ENCODE measurements around the gene CTNND2. TPM values are rescaled to one million over a fixed set of nuclear protein-coding genes. Genes with fewer than 3 reads are reported as not detected.

CTNND2 gene
- total RNA-seq, 2 experiments from 2014 or later: 0.20 TPM; not detected in 1

DNA sequence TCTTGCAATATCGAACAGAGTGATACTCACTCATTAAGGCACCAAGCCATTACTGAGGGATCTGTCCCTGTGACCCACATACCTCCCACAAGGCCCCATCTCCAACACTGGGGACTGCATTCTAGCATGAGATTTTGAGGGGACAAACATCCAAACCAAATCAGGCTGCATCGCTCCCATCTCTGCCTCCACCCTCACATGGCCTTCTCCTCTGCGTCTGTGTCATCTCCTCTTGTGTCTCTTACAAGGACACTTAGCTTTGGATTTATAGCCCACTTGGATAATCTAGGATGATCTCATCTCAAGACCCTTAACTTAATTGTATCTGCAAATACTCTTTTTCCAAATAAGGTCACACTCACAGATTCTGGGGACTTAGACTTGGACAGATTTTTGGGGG lies 858.8 kb downstream of the CTNND2 start:
- intact Hi-C loops (cut with DNase I, micrococcal nuclease): no loop called here
- no peaks in the 10 kb centered on the region for H3K27me3 ChIP-seq (ENCODE audit: control insufficient read depth in 1 of 2, insufficient read depth in 2 of 2, low read length in 2 of 2)
- no peaks in the 10 kb centered on the region for H3K36me3 ChIP-seq (ENCODE audit: insufficient read depth, low read length)
- Mint-ChIP-seq H3K4me1 (ENCODE audit: low read depth) (no peaks in the 10 kb centered on the region), H3K9me3 (no peaks in the 10 kb centered on the region), H3K27ac (no peak overlapping the region), H3K4me3 (no peak overlapping the region), H3K36me3 (ENCODE audit: low read depth) (no peaks in the 10 kb centered on the region), H3K27me3 (no peaks in the 10 kb centered on the region)
- ChIA-PET POLR2A (no interaction called here), CTCF (no interaction called here)
- no peak overlapping the region for H3K27ac ChIP-seq (ENCODE audit: low read depth in 1 of 2, low read length in 2 of 2)
- TF ChIP-seq, protein P1, sequence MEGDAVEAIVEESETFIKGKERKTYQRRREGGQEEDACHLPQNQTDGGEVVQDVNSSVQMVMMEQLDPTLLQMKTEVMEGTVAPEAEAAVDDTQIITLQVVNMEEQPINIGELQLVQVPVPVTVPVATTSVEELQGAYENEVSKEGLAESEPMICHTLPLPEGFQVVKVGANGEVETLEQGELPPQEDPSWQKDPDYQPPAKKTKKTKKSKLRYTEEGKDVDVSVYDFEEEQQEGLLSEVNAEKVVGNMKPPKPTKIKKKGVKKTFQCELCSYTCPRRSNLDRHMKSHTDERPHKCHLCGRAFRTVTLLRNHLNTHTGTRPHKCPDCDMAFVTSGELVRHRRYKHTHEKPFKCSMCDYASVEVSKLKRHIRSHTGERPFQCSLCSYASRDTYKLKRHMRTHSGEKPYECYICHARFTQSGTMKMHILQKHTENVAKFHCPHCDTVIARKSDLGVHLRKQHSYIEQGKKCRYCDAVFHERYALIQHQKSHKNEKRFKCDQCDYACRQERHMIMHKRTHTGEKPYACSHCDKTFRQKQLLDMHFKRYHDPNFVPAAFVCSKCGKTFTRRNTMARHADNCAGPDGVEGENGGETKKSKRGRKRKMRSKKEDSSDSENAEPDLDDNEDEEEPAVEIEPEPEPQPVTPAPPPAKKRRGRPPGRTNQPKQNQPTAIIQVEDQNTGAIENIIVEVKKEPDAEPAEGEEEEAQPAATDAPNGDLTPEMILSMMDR (IDR thresholded peaks at IDR 0.05): no peak
- no peaks in the 10 kb centered on the region for H3K9me3 ChIP-seq (ENCODE audit: control insufficient read depth in 1 of 2, insufficient read depth in 1 of 2, low read length in 2 of 2)
- no peak overlapping the region for H3K4me3 ChIP-seq (ENCODE audit: low read length)
- no peaks in the 10 kb centered on the region for H3K4me1 ChIP-seq (ENCODE audit: insufficient read depth, low read length)
- DNase-seq (no peak), ATAC-seq (ENCODE audit: poor library complexity) (no peak)

DNA sequence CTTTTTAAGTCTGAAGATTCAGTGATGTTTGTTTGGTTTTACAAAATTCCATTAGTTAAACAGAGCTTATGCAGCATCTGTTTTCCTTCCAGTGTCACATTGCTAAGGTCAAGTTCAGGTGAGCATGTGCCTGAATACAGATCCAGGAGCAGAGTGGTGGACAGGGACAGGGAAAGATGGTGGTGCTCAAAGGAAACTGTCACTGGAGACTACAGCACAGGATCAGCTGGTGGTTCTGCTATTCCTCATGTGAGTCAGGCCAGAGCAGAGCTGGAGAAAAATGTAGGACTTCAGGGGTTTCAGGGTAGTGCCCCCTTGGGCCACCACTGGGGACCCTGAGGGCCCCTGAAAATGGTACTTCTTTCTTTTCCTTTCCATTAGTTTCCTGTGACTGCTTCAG lies 859.7 kb downstream of the CTNND2 start:
- CTCF ChIA-PET: no interaction called here

DNA sequence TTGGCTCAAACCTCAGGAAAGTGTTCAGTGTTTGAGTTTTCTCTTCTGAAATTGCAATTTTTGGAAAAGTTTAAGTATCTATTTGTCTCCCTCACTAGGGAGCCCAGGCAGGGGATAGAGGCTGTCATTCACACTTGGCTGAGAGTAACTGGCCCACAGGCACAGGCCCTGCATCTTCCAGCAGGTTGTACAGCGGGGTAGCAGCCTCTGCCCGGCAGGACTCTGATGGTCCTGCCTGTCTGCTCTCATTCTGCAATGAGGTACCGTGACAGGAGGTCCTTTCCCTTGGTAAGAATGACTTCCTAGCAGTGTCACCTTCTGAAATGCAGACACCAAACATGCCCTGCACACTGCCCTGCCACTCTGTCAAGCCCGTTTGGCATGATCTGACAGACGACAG lies 860.4 kb downstream of the CTNND2 start:
- TF ChIP-seq, protein P1 (IDR thresholded peaks at IDR 0.05): no peak
- ChIA-PET POLR2A (interaction anchor here (0.6 kb wide), 1 partner anchor 897 kb away, joined by 4 read pairs; no protein-coding TSS in a partner anchor), CTCF (no interaction called here)
- intact Hi-C loops (cut with DNase I, micrococcal nuclease): no loop called here
- Histone ChIP-seq H3K9me3 (ENCODE audit: control insufficient read depth in 1 of 2, insufficient read depth in 1 of 2, low read length in 2 of 2) (no peaks in the 10 kb centered on the region), H3K4me3 (ENCODE audit: low read length) (no peak overlapping the region), H3K4me1 (ENCODE audit: insufficient read depth, low read length) (no peaks in the 10 kb centered on the region), H3K36me3 (ENCODE audit: insufficient read depth, low read length) (no peaks in the 10 kb centered on the region), H3K27ac (ENCODE audit: low read depth in 1 of 2, low read length in 2 of 2) (no peak overlapping the region), H3K27me3 (ENCODE audit: control insufficient read depth in 1 of 2, insufficient read depth in 2 of 2, low read length in 2 of 2) (no peaks in the 10 kb centered on the region)
- ATAC-seq (ENCODE audit: poor library complexity): no peak
- no peaks in the 10 kb centered on the region for H3K9me3 Mint-ChIP-seq
- H3K27ac Mint-ChIP-seq: no peak overlapping the region
- no peaks in the 10 kb centered on the region for H3K27me3 Mint-ChIP-seq
- H3K4me3 Mint-ChIP-seq: no peak overlapping the region
- H3K36me3 Mint-ChIP-seq (ENCODE audit: low read depth): no peaks in the 10 kb centered on the region
- H3K4me1 Mint-ChIP-seq (ENCODE audit: low read depth): no peaks in the 10 kb centered on the region
- no peak for DNase-seq

More for the DNA sequence above, 859.7 kb downstream of the CTNND2 start:
- Mint-ChIP-seq H3K9me3 (no peaks in the 10 kb centered on the region), H3K36me3 (ENCODE audit: low read depth) (no peaks in the 10 kb centered on the region), H3K4me3 (no peak overlapping the region), H3K27ac (no peak overlapping the region), H3K4me1 (ENCODE audit: low read depth) (no peaks in the 10 kb centered on the region), H3K27me3 (no peaks in the 10 kb centered on the region)
- POLR2A ChIA-PET: no interaction called here
- Histone ChIP-seq H3K27ac (ENCODE audit: low read depth in 1 of 2, low read length in 2 of 2) (no peak overlapping the region), H3K27me3 (ENCODE audit: control insufficient read depth in 1 of 2, insufficient read depth in 2 of 2, low read length in 2 of 2) (no peaks in the 10 kb centered on the region), H3K9me3 (ENCODE audit: control insufficient read depth in 1 of 2, insufficient read depth in 1 of 2, low read length in 2 of 2) (no peaks in the 10 kb centered on the region), H3K36me3 (ENCODE audit: insufficient read depth, low read length) (no peaks in the 10 kb centered on the region), H3K4me1 (ENCODE audit: insufficient read depth, low read length) (no peaks in the 10 kb centered on the region), H3K4me3 (ENCODE audit: low read length) (no peak overlapping the region)
- TF ChIP-seq, protein P1 (IDR thresholded peaks at IDR 0.05): no peak
- intact Hi-C loops (cut with DNase I, micrococcal nuclease): no loop called here
- DNase-seq: no peak
- no peak for ATAC-seq (ENCODE audit: poor library complexity)

Measured in CD4-positive, alpha-beta T cell (primary cell).